ENCODE results near the gene SRGAP3. TPM values are rescaled to one million over a fixed set of nuclear protein-coding genes. Genes with fewer than 3 reads are reported as not detected.

The SRGAP3 gene
- total RNA-seq, 1 donor from 2014 or later = 68.6 TPM

- DNase-seq (ENCODE audit: low spot score in 2 of 2, unreplicated experiment in 2 of 2) = no peak
- TF ChIP-seq CTCF (IDR thresholded peaks at IDR 0.05; ENCODE audit: unreplicated experiment) = no peak
- Mint-ChIP-seq H3K27ac (no peak overlapping the region), H3K9me3 (no peaks in the 10 kb centered on the region), H3K4me1 (peaks cover 17% of the 10 kb centered on the region), H3K36me3 (peaks cover 22% of the 10 kb centered on the region), H3K4me3 (no peak overlapping the region), H3K27me3 (ENCODE audit: low read depth) (no peaks in the 10 kb centered on the region)
These were observed 128.0 kb downstream of the SRGAP3 start for GRCh38 chr3:9121366-9122001.

GRCh38 chr3:9119331-9119730, 130.1 kb downstream of the SRGAP3 start:
- DNase-seq (ENCODE audit: low spot score in 2 of 2, unreplicated experiment in 2 of 2) = no peak
- peaks cover 4% of the 10 kb centered on the region for H3K4me1 Mint-ChIP-seq
- H3K36me3 Mint-ChIP-seq = peaks cover 22% of the 10 kb centered on the region
- no peak overlapping the region for H3K4me3 Mint-ChIP-seq
- H3K9me3 Mint-ChIP-seq = no peaks in the 10 kb centered on the region
- H3K27ac Mint-ChIP-seq = no peak overlapping the region
- H3K27me3 Mint-ChIP-seq (ENCODE audit: low read depth) = no peaks in the 10 kb centered on the region
- TF ChIP-seq CTCF (IDR thresholded peaks at IDR 0.05; ENCODE audit: unreplicated experiment) = no peak

DNA sequence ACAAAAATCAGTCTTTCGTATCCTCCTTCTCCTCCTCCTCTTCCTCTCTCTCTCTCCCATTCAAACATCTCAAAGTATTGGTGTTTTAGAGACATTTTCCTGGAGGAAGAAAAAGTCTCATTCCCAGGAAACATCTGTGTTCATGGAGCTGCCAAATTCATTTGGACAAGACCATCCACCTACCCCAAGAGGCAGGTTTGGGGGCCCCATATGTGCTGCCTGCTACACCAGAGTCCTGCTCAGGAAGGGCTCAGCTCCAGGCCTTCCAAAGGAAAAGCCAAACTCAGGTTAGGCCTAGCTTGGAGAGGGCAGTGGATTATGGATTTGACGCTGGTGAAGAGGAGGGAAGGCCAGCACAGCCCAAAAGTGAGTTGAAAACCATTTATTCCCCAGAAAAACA, 131.2 kb downstream of the SRGAP3 start:
- Mint-ChIP-seq H3K4me3 (no peak overlapping the region), H3K27me3 (ENCODE audit: low read depth) (no peaks in the 10 kb centered on the region), H3K9me3 (peaks cover 3% of the 10 kb centered on the region), H3K27ac (no peak overlapping the region), H3K4me1 (no peaks in the 10 kb centered on the region), H3K36me3 (peaks cover 20% of the 10 kb centered on the region)
- no peak for TF ChIP-seq CTCF (IDR thresholded peaks at IDR 0.05; ENCODE audit: unreplicated experiment)
- DNase-seq (ENCODE audit: low spot score in 2 of 2, unreplicated experiment in 2 of 2) = no peak

DNA sequence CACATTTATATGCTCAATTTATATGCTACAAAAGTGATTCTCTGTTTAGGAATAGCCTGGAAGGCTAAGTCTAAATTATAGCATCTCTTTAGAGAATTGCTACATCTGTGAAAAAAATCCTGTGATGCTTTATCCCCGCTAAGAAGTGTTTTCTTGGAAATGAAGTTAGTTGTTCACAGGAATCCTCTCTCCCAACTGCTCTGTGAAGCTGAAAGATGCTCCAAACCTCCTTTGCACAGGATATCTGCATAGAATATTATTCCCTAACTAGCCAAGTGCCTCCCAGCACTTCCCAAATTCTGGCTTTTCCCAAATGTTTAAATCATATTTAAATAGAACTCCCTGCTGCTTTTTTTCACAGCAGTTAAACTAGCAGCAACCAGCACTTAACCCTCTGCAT, 132.2 kb downstream of the SRGAP3 start:
- H3K27ac Mint-ChIP-seq = no peak overlapping the region
- H3K4me3 Mint-ChIP-seq = no peak overlapping the region
- DNase-seq (ENCODE audit: low spot score in 2 of 2, unreplicated experiment in 2 of 2) = no peak
- H3K4me1 Mint-ChIP-seq = no peaks in the 10 kb centered on the region
- H3K36me3 Mint-ChIP-seq = peaks cover 24% of the 10 kb centered on the region
- H3K9me3 Mint-ChIP-seq = peaks cover 4% of the 10 kb centered on the region
- TF ChIP-seq CTCF (IDR thresholded peaks at IDR 0.05; ENCODE audit: unreplicated experiment) = no peak
- H3K27me3 Mint-ChIP-seq (ENCODE audit: low read depth) = no peaks in the 10 kb centered on the region

GRCh38 chr3:9116336-9116735, 133.1 kb downstream of the SRGAP3 start:
- no peak for TF ChIP-seq CTCF (IDR thresholded peaks at IDR 0.05; ENCODE audit: unreplicated experiment)
- Mint-ChIP-seq H3K4me1 (no peaks in the 10 kb centered on the region), H3K9me3 (peaks cover 4% of the 10 kb centered on the region), H3K27ac (no peak overlapping the region), H3K36me3 (peaks cover 20% of the 10 kb centered on the region), H3K4me3 (no peak overlapping the region), H3K27me3 (ENCODE audit: low read depth) (no peaks in the 10 kb centered on the region)
- no peak for DNase-seq (ENCODE audit: low spot score in 2 of 2, unreplicated experiment in 2 of 2)

DNA sequence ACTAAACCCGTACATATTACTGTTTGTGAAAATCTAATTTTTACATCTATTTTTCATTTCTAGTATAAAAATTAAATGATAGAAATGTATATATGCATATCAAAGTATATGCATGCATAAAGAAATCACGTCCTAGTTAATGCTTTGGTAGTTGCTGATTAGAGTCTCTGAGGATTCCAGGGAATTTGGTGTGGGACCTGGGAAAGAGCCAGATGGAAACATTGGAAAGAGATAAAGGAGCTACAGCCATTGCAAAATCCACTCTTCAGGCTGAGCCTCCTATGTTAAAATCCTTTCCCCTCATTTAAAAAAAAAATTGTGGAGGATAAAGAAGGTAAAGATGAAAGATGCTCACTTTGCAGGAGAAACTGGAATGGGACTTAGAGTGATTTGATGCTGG, 134.1 kb downstream of the SRGAP3 start:
- Mint-ChIP-seq H3K9me3 (peaks cover 9% of the 10 kb centered on the region), H3K27me3 (ENCODE audit: low read depth) (no peaks in the 10 kb centered on the region), H3K27ac (no peak overlapping the region), H3K4me1 (no peaks in the 10 kb centered on the region), H3K4me3 (no peak overlapping the region), H3K36me3 (peaks cover 24% of the 10 kb centered on the region)
- no peak for TF ChIP-seq CTCF (IDR thresholded peaks at IDR 0.05; ENCODE audit: unreplicated experiment)
- no peak for DNase-seq (ENCODE audit: low spot score in 2 of 2, unreplicated experiment in 2 of 2)
